ENCODE results near the gene KLHL25.
"Not testable (repeated sequence)": the region's sequence is repeated elsewhere in the genome, so short reads cannot be mapped to it uniquely, and the experiment has no call there.

The KLHL25 gene

GRCh38 chr15:85794598-85795336, at the start of gene KLHL25:
Gene KLHL25, minus strand, starts transcription at chr15:85794925. Its CDS starts 25,115 bp downstream, at chr15:85769810.
- peak; percentile 96 for DNase-seq

GRCh38 chr15:85840802-85841152, 46.1 kb upstream of the KLHL25 start:
- DNase-seq = no peak

- DNase-seq = peak; percentile 89
Observed at GRCh38 chr15:85840079-85840801, 45.5 kb upstream of the KLHL25 start.

- no peak for DNase-seq
Observed at GRCh38 chr15:85839643-85840042, 44.9 kb upstream of the KLHL25 start.

DNA sequence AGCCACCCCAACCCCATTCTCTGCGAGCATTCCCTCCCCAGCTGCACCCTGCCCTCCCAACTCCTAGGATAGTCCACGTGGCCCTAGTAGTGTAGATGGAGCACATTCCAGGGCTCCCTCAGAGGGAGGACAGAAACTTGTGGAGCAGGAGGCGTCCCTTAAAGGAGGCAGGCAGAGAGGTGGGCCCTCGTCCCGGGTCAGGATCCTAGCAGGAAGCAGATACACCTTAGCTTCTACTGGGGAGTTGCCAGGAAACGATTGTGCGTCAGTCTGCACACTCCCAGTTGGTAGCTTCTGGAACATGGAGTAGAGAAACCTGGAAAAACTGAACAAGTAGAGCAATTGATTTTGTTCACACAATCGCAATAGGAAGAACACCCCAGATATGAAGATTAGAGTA, 43.9 kb upstream of the KLHL25 start:
- DNase-seq = no peak

DNA sequence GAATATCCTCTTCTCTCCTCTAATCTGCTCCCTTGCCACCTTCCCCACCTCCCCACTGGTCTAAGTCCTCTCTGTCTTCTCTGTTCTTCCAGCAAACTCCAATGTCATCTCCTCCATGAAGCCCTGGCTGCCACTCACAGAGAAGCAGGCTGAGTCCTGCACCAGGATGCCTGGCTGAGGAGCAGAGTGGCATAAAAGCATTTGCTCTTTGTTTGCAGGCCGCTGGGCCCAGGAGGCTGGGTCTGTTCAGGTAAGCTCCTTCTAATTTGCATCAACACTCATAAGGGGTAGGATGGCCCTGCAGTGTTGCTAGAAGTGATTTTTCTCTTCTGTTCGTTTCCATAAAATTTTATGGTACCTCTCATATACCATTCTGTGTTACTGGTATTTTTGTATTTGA, 43.2 kb upstream of the KLHL25 start:
- no peak for DNase-seq

DNA sequence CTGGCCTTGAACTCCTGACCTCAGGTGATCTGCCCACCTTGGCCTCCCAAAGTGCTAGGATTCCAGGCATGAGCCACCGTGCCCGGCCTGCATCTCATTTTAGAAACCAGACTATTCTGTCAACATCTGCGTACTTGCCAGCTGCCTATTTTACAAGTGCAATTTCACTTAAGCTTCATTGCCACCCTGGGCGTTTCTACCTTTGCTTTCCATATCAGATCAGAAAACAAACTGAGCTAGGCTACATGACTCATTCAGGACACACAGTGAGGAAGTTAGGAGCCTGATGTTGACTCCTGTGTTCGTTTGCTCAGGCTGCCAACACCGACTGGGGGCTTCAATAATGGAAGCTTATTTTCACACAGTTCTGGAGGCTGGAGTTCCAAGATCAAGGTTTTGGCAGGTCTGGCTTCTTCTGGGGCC, 42.3 kb upstream of the KLHL25 start:
- no peak for DNase-seq

GRCh38 chr15:85834651-85835050, 39.9 kb upstream of the KLHL25 start:
- DNase-seq = no peak

- DNase-seq = no peak
Observed at GRCh38 chr15:85832394-85832793, 37.7 kb upstream of the KLHL25 start.

GRCh38 chr15:85831415-85832113, 36.8 kb upstream of the KLHL25 start:
- peak; percentile 81 for DNase-seq

- DNase-seq = not testable (repeated sequence)
Observed at GRCh38 chr15:85829754-85830153, 35.0 kb upstream of the KLHL25 start.

DNA sequence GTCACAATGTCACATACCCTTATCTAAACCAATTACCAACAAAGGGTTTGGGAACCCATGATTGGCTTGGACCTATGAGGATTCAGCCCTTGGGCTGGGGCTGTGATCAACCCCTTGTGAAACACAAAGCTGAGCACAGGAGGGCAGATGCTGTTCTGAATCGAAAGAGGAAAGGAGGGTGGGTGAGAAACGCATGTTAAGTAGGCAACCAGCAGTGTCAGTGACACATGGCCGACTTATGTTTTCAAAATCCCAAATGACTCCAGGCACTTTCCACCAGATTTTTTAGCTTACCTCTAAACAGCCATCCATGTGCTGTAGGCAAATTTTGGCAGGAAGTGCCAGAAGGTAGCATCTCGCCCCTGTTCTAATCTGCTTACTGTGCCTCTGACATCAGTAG, 34.1 kb upstream of the KLHL25 start:
- DNase-seq = no peak

GRCh38 chr15:85828126-85828525, 33.4 kb upstream of the KLHL25 start:
- DNase-seq = no peak

GRCh38 chr15:85826756-85827515, 32.2 kb upstream of the KLHL25 start:
- DNase-seq = no peak

DNA sequence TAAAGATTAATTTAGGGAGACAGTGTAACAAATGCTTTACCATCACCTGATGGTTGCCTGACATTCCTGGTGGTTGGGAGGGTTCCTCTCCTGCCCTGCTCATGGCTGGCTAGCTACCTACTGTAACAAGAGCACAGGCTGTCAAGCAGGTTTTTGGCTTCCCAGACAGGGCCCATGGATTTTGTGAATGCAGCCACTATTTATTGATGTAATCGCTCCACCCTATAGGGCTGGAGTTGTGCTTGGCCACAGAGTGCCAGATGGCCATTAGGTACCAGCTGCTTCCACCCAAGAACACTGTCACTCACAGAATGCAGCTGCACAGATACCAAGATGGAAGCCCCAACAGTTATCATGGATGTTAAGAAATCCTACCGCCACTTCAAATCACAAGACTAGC, 31.0 kb upstream of the KLHL25 start:
- no peak for DNase-seq

DNA sequence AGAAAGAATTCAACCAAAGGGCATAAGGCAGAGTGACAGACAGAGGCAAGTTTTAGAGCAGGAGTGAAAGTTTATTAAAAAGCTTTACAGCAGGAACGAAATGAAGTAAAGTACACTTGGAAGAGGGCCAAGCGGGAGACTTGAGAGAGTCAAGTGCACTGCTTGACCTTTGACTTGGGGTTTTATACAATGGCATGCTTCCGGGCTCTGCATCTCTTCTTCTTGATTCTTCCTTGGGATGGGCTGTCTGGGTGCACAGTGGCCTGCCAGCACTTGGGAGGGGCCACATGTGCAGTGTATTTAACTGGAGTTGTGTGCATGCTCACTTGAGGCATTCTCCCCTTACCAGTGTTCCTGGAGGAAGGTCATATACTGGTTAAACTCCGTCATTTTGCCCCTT, 30.4 kb upstream of the KLHL25 start:
- no peak for DNase-seq

DNA sequence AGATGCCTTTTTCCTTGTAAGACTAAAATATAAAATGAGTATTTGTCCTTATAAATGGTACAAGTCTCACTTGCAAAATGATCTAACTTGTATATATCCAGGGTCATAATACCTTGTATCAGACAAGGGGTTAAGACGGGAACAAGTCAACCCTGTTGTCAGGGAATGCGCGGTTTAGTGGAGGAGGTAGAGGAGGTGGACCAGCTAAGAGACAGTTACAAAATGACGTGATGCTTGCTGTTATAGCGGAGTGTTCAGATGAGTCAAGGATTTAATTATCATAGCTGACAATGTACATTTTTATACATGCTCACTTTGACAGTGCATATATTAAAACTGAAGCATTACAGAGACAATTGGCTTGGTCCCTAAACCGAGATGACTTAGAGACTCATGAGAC, 26.8 kb upstream of the KLHL25 start:
- DNase-seq = no peak

DNA sequence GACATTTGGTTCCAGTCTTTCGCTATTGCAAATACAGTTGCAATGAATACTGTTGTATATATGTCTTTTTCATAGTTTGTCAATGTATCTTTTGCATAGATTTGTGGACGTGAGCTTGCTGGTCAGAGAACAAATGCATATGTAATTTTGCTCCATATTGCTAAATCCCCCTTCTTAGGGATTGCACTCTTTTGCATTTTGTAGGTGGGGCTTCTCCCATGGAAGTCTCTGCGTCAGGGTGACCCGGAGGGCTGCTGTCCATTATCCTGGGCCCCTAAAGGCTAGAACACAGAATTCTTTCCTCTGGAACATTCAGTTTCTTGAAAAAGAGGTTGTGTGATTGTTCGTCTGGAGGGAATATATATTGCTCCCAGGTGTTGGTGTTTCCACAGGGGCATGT, 25.2 kb upstream of the KLHL25 start:
- no peak for DNase-seq

GRCh38 chr15:85813234-85813633, 18.5 kb upstream of the KLHL25 start:
- DNase-seq = no peak

DNA sequence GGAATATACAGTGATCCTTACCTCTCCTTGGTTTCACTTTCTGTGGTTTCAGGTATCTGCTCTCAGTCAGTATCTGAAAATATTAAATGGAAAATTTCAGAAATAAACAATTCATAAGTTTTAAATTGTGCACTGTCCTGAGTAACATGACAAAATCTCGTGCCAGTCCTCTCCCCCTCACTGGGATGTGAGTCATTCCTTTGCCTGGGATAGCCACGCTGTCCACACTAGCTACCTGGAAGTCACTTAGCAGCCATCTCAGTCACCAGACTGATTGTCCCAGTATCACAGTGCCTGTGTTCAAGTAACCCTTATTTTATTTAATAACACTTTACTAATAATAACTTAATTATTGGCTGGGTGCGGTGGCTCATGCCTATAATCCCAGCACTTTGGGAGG, 15.3 kb upstream of the KLHL25 start:
- no peak for DNase-seq

DNA sequence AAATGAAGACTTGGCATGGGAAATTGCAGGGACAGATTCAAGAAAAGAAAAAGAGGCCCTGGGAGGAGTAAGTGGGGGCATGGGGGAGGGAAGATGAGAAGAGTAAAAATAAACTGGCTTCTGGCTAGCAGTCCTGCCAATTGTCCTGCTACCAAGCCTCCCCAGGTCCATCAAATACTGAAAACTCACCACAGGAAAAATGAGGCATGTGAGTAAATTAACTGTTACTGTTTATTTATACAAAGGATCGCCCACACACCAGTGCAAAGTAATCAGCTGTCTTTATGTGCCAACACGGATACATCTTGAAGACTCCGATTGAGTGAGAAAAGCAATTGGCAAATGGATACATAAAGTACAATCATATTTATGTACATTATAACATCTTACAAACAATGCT, 10.7 kb upstream of the KLHL25 start:
- DNase-seq = no peak

DNA sequence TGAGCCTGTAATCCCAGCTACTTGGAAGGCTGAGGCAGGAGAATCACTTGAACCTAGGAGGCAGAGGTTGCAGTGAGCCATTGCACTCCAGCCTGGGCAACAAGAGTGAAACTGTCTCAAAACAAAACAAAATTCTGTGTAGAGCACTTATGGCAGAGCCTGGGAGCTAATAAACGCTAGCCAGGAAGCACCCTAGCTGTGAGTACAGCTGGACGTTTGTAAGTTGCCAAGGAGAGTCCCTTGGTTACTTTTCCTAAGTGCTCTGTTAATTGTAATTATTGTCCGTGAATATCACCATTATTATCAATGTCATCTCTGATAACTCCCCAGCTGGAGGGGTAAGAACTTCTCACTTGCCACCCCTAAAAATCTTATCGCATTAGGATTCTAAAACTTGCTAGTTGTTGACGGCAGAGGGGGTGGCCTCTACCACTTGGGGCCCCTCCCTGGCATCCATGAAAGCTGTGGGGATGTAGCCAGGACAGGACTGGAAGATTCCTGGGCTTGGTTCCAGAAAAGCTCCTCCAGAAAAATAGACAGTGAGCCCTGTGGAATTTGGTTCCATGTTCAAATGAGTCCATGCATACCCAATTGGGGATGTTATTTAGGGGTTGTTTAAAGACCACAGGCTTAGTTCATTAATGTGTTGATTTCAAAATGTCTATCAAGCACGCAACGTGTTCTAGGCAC, 9.9 kb upstream of the KLHL25 start:
- DNase-seq = no peak

- not testable (repeated sequence) for DNase-seq
Observed at GRCh38 chr15:85802617-85803016, 7.9 kb upstream of the KLHL25 start.

Data from right forelimb (tissue), 1 donor.